A673 (cell line): ENCODE results near the gene F3.

Experiments
- CTCF ChIP-seq: fragments of 300-800, 200-600 bp; sonication (generic); conservative IDR thresholded peaks from 2 replicates; pipeline ENCODE4 v1.5.1; 2017; ENCODE audit warnings: low read depth, mild to moderate bottlenecking, antibody characterized with exemption, low read length, moderate library complexity, mixed read lengths
- EZH2 ChIP-seq: fragments of 200-600 bp; sonication (generic); IDR thresholded peaks from 2 replicates; pipeline ENCODE4 v1.6.1; 2017; ENCODE audit warnings: borderline replicate concordance, low read depth, mild to moderate bottlenecking, mixed read lengths, antibody characterized with exemption, low read length; ENCODE audit not compliant: poor library complexity, severe bottlenecking

DNA sequence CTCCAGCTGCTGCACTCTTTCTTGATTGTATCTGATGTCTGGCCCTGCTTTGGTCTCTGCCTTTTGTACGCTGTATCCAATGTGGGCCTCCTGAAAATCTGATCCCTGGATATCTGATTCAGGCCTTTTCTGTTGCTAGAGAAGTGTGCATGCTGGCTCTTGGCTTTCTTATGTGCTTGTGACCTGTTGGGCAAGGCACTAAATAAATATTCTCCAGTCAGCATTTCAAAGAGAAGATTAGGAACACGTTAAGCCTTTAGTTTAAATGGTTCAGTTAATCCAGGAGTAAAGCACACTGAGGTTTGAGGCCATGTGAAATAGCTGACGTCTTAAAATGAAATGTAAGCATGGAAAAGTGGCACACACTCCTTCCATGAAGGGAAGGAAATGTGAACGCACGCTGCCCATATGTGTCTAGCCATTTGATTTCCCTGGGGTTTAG is 9.3 kb upstream of the F3 start:
- TF ChIP-seq EZH2 (no peak), CTCF (no peak)
